NCI-H1048 (cell line): ENCODE results near the gene STRA6.

Experiments
- DNase-seq: peaks from one replicate; lab custom pipeline; 2025; lab: John Stamatoyannopoulos, UW

The STRA6 gene

DNA sequence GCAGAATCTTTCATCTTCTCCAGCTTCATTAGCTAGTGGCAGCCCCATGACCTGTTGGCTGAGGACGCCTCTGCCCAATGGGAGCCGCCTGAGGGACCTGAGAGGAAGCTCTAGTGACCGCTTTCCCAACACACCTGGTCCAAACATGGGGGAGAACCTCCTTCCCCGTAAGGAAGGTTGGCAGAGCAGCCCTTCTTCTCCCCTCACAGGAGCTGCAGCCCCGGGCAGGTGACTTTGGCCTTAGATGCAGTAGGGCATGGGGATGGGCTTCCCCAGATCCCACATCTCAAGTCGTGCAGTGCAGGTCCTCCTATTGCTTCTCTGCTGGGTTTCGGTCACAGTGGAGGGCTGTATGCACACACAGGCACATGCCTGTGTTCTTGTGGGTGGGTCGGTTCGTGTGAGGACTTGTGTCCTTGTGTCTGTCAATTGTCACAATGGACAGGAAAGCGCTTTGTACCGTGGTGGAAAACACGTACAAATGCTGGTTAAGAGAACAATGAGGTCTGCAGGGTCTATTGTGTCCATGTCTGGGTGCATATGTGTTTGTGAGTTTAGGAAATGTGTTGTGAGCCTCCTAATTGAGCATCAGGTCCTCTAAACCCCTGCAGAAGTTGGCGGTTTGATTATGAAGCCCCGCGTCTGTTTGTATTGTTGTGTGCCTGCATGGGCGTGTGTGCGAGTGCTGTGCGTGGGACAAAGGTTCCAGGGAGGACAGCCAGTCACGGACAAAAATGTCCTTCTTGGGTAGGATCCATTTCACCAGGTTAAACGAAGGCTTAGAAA lies 70.8 kb downstream of the STRA6 start:
- DNase-seq: no peak

DNA sequence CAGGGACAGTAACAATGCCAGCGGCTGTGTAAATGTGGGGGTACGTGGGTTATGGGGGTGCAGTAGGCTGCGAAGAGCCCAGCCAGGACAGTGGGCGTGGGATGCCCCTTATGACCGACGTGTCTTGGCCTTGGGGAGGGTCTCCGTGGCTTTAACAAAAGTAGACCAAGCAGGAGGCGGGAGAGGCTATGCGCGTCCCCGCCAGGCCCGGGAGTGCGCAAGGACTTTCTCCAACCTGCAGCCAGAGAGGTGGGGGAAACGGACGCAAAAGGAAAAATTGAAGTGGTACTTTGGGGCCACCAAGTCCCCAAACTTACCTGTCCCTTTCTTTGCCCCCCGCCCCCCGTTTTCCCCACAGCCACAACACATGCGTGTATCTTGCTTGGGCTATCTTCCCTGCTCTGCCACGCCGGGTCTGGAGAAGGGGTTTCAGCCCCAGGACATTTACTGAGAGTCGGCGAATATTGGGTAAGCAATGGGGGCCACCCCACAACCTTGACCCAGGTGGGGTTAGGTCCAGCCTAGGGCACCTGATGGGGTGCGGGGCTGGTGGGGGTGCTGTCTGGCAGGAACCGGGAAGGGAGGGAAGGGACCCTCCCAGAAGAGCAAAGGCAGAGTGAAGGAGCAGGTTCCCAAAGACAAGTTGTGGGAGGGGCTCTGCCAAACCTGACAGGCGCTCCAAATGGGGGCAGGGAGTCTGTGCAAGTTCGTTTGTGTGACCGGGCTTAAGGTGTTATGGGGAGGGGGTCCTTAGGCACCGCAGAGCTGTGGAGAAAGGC lies 71.5 kb downstream of the STRA6 start:
- no peak for DNase-seq

DNA sequence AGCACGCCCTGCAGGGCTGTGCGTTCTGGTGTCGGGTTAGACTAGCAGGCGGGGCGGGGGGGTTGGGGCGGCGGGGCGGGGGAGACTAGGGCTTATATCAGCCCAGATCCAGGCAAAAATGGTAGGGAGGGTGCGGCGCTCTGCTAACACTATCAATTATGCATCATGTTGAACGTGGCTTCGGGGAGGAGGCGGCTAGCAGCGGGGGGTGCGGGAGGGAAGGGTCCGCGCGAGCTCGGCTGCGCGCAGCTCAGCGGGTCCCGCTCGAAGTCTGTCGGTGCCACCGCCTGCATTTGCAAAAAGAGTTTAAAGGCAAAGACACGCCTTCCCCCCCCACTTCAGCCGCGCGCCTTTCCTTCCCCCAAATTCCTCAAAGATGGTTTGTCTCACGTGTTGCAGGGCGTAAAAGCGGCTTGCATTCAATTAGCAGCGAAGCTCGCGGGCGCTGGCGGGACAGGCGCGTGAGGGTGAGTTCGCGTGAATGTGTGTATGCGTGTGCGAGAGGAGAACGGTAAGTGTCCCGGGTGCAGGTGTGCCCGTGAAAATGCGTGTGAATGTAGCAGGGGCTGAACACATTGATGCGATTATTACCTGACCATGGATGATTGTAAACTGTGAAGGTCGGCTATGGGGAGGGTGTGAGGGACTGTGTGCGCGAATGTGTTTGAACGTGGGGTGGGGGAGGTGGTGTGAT lies 72.3 kb downstream of the STRA6 start, which contains the start of gene ISLR2:
Gene ISLR2 (plus strand): TSS at position 432 of the 694 bp plus-strand sequence. CDS start 2,169 bp downstream, outside the sequence.
- no peak for DNase-seq

GRCh38 chr15:74129586-74130154 lies 72.9 kb downstream of the STRA6 start:
- no peak for DNase-seq
